Ishikawa (cell line): Measurements from ENCODE around the gene LATS2.

ENCODE experiments used
- CEBPB ChIP-seq: IDR thresholded peaks from 2 replicates; pipeline ENCODE4 v1.6.1; 2012
- CREB1 ChIP-seq: IDR thresholded peaks from 2 replicates; pipeline ENCODE4 v1.6.1; 2012; ENCODE audit warnings: low read depth
- EGR1 ChIP-seq: IDR thresholded peaks from 2 replicates; pipeline ENCODE4 v1.6.1; 2012
- EP300 ChIP-seq: IDR thresholded peaks from 2 replicates; pipeline ENCODE4 v1.6.1; 2012; ENCODE audit warnings: borderline replicate concordance
- FOXM1 ChIP-seq: IDR thresholded peaks from 2 replicates; pipeline ENCODE4 v1.6.1; 2012; ENCODE audit warnings: low read depth, borderline replicate concordance
- NFIC ChIP-seq: IDR thresholded peaks from 2 replicates; pipeline ENCODE4 v1.6.1; 2012
- RAD21 ChIP-seq: IDR thresholded peaks from 2 replicates; pipeline ENCODE4 v1.6.1; 2012; ENCODE audit warnings: low read depth
- TAF1 ChIP-seq: IDR thresholded peaks from 2 replicates; pipeline ENCODE4 v1.6.1; 2012; ENCODE audit warnings: low read depth, mild to moderate bottlenecking
- TCF12 ChIP-seq: IDR thresholded peaks from 2 replicates; pipeline ENCODE4 v1.6.1; 2012; ENCODE audit warnings: low read depth
- TEAD4 ChIP-seq: IDR thresholded peaks from 2 replicates; pipeline ENCODE4 v1.6.1; 2012
- YY1 ChIP-seq: IDR thresholded peaks from 2 replicates; pipeline ENCODE4 v1.6.1; 2012; ENCODE audit warnings: low read depth
- ZBTB7A ChIP-seq: IDR thresholded peaks from 2 replicates; pipeline ENCODE4 v1.6.1; 2012; ENCODE audit warnings: low read depth
- TF ChIP-seq, protein P1 (sequence below): IDR thresholded peaks from 2 replicates; pipeline ENCODE4 v1.6.1; 2012
- TF ChIP-seq, protein P2 (sequence below): IDR thresholded peaks from 2 replicates; pipeline ENCODE4 v1.6.1; 2012
- TF ChIP-seq, protein P3 (sequence below): IDR thresholded peaks from 2 replicates; pipeline ENCODE4 v1.6.1; 2012; ENCODE audit warnings: low read depth, mild to moderate bottlenecking

The LATS2 gene

DNA sequence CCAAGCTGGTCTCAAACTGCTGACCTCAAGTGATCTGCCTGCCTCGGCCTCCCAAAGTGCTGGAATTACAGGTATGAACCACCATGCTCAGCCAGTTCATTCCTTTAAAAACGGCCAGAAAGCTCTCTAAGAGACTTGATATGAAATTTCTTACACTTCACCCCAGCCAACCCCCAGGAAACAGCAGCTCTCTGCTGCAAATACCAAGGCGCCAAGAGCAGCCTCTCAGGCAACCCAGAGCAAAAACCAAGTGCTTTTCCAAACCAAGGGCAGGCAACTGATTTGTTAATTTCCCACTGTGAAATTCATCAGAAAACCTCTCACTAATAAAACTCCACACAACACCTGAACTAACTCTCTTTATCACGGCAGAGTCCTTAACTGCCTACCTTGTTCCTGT lies 44.9 kb downstream of the LATS2 start:
- TF ChIP-seq, protein P1, sequence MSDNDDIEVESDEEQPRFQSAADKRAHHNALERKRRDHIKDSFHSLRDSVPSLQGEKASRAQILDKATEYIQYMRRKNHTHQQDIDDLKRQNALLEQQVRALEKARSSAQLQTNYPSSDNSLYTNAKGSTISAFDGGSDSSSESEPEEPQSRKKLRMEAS: no peak
- TF ChIP-seq, protein P2, sequence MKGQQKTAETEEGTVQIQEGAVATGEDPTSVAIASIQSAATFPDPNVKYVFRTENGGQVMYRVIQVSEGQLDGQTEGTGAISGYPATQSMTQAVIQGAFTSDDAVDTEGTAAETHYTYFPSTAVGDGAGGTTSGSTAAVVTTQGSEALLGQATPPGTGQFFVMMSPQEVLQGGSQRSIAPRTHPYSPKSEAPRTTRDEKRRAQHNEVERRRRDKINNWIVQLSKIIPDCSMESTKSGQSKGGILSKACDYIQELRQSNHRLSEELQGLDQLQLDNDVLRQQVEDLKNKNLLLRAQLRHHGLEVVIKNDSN: no peak

DNA sequence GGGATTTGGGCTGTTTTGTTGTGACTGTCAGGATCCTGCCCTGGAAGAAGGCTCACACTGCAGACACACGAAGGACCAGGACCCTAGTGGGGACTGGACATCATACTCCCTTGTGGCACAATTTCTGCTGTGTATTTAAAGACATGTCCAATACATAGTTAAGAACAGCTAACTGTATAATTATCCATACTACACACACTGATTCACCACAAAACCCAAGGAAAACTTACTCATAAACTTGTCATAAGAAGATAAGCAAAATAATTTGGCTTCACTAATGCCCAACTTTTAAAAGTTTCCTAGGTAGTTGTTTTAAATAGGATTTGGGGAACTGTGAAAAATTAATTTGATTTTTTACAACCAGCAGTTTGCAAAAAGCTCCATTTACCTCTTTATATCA lies 46.1 kb downstream of the LATS2 start:
- TF ChIP-seq TCF12: no peak
- TF ChIP-seq TAF1: no peak
- TF ChIP-seq, protein P1: no peak
- no peak for TF ChIP-seq ZBTB7A
- no peak for TF ChIP-seq NFIC
- TF ChIP-seq CREB1: no peak
- TF ChIP-seq FOXM1: no peak
- no peak for TF ChIP-seq EP300
- TF ChIP-seq RAD21: no peak
- no peak for TF ChIP-seq YY1
- TF ChIP-seq, protein P2: no peak
- TF ChIP-seq, protein P3, sequence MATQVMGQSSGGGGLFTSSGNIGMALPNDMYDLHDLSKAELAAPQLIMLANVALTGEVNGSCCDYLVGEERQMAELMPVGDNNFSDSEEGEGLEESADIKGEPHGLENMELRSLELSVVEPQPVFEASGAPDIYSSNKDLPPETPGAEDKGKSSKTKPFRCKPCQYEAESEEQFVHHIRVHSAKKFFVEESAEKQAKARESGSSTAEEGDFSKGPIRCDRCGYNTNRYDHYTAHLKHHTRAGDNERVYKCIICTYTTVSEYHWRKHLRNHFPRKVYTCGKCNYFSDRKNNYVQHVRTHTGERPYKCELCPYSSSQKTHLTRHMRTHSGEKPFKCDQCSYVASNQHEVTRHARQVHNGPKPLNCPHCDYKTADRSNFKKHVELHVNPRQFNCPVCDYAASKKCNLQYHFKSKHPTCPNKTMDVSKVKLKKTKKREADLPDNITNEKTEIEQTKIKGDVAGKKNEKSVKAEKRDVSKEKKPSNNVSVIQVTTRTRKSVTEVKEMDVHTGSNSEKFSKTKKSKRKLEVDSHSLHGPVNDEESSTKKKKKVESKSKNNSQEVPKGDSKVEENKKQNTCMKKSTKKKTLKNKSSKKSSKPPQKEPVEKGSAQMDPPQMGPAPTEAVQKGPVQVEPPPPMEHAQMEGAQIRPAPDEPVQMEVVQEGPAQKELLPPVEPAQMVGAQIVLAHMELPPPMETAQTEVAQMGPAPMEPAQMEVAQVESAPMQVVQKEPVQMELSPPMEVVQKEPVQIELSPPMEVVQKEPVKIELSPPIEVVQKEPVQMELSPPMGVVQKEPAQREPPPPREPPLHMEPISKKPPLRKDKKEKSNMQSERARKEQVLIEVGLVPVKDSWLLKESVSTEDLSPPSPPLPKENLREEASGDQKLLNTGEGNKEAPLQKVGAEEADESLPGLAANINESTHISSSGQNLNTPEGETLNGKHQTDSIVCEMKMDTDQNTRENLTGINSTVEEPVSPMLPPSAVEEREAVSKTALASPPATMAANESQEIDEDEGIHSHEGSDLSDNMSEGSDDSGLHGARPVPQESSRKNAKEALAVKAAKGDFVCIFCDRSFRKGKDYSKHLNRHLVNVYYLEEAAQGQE: no peak
- TF ChIP-seq TEAD4: no peak
- TF ChIP-seq CEBPB: no peak

DNA sequence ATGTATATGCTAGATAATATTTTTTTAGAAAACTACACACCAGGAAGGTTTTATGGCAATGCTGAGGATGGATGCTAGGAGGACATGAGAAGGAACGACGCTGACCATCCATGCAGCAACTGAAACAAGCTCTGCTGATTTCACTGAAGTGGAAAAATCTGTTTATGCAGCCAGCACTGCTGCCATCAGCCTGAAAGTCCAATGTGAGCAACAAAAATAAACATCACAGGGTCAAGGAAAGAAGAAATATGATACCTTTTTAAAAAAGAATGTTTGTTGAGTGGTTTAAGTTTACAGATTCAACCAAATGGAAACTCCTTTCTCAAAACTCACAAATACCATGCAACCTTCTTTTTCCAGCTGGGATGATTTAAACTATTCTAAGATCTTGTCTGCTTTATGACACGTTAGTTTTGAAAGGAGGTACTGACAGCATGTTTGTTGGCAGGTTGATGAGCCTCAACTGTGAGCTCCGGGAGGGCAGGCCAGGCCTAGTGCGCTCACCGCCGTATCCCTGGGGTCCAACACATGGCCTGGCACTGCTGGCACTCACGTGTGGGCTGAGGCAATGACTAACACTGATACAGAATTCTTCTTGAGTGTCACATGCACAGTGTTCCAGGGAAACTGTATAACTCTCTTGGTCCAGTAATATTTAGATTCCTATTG lies 46.8 kb downstream of the LATS2 start:
- TF ChIP-seq, protein P2: no peak
- TF ChIP-seq, protein P1: peak; percentile 33; the same call in 1 of the 2 replicates
- TF ChIP-seq TEAD4: no peak
- no peak for TF ChIP-seq EP300
- no peak for TF ChIP-seq CREB1
- TF ChIP-seq EGR1: no peak
- no peak for TF ChIP-seq RAD21
- TF ChIP-seq FOXM1: no peak
- no peak for TF ChIP-seq YY1
- no peak for TF ChIP-seq TAF1
- TF ChIP-seq NFIC: peak; percentile 22; the same call in 1 of the 2 replicates
- 0 out of 2 replicates have a peak, but pooled peaks have one; percentile 23 for TF ChIP-seq TCF12
- TF ChIP-seq, protein P3: no peak
- no peak for TF ChIP-seq CEBPB
- TF ChIP-seq ZBTB7A: no peak

DNA sequence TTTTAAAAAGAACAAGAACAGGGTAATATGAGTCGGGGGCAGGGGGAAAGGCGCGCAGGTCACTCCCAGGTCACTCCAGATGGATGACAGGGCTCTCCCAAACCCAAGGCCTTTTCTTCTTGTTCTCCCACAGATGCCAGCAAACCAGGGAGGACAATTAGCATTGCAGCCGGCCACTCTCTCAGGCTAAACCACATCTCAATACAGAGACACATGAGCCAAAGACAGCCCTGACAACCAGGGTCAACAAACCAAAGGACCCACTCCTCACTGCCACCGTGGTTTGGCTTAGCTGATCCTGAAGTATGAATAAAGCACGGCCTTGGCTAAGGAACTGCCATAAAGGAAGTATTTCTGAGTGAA lies 47.3 kb downstream of the LATS2 start:
- no peak for TF ChIP-seq EP300
- no peak for TF ChIP-seq ZBTB7A
- TF ChIP-seq, protein P2: no peak
- TF ChIP-seq, protein P3: no peak
- no peak for TF ChIP-seq NFIC
- TF ChIP-seq TCF12: no peak
- no peak for TF ChIP-seq TEAD4
- no peak for TF ChIP-seq CEBPB
- no peak for TF ChIP-seq YY1
- no peak for TF ChIP-seq CREB1
